Erythroblast (primary cell): ENCODE measurements around the gene TINAGL1.

Source experiments
- GATA1 ChIP-seq: IDR thresholded peaks from 2 replicates; pipeline ENCODE4 v1.6.1; 2011; ENCODE audit warnings: low read depth, mild to moderate bottlenecking, control low read depth, low read length, moderate library complexity
- POLR2A ChIP-seq: IDR thresholded peaks from 2 replicates; pipeline ENCODE4 v1.6.1; 2011; ENCODE audit warnings: mild to moderate bottlenecking, low read length

DNA sequence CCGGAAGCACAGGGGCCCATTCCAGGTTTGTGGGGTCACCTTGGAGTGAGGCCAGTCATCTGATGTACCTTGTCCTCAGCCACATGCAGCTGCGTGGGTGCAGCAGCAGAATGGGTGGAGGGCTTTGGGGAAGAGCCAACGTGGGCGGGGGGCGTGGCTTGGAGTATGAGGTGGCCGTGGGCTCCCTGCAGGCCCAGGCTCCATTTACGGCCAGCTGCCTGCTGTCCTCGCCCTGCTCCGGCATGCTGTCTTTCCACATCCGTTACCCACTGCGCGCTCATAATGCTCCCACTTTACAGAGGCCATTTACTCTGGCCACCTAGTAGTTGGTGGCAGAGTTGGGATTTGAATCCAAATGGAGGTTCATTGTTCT is 27.8 kb upstream of the TINAGL1 start:
- TF ChIP-seq POLR2A = no peak
- no peak for TF ChIP-seq GATA1
